Measurements from ENCODE around the gene NR2E1.

NR2E1 gene

DNA sequence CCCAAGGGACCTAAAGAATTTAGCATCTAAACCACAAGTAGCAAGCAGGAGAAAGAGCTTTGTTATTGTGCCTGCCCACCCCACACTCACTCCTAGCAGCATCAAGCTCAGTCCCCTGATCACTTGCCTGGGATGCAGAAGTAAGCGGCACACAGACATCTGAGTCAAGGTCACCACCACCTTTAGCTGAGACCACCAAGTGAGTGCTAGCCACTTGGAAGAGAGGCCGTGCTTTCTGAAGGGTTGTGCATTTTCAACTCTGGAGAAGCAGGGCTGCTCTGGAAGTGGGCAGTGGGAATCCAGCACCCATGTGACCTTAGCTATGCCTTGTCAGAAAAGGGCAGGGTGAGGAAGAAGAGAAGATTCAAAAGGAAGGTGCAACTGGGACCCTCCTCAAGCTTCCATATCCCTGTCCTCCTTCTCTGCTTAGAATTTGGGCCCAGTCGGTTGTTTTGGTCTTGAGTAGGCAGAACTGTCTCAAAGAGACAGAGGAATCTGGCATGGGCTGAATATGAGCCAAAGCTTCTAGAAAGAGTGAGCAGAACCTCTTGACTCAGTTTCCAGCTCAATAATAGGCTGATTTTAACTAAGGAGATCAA, 6.2 kb downstream of the NR2E1 start:
- DNase-seq, result no peak

DNA sequence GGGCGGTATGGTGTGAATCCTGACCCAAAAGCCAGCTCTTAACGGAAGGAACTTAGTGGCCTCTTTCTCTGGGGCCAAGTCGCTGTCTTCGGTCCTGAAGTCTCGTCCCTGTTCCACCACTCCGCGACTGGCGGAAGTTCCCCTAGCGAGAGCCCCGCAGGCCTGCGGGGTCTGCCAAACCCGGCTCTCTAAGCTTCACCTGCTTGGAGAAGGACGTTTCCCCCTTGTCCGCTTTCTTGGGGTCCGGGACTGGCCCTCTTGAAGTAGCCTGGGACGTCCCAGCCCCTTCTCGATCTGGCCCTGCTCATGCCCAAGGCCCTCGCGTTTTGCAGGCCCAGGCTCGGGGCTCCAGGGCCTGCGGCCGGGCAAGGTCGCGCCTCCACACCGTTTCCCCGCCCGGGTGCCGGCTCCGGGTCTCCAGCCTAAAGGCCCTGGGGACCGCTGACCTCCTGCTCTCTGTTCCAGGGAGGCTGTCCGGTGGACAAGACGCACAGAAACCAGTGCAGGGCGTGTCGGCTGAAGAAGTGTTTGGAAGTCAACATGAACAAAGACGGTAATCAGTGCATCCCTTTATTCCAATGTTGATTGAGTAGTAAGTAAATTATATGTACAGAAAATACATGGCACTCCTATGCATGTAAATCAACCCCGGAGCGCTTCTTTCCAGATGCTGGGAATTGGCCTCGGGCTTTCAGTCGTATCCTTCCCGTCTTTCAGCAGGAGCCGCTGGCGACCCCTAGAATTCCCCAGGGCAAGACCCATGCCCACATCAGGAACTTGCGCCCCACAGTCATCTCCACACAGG, 8.8 kb downstream of the NR2E1 start:
- no peak for DNase-seq

DNA sequence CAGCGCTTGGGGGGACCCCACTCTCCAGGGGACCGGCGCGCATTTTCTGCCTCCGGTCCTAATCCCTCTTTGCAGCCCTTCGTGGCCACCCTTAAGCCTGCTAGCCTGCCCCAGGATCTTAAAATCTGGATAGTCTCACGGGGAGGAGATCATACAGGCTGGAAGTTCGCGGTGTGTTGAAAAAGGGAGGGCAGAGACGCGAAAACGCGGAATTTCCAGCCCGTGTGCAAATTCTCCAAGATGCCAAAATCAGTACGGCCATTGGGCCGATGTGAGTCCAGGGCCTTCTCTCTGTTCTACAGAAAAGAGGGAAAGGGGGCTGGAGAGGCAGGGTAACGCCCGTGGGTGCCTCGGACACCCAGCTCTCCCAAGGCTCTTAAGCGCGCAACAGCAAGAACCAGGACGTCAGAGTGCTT, 9.4 kb downstream of the NR2E1 start:
- DNase-seq, result no peak

DNA sequence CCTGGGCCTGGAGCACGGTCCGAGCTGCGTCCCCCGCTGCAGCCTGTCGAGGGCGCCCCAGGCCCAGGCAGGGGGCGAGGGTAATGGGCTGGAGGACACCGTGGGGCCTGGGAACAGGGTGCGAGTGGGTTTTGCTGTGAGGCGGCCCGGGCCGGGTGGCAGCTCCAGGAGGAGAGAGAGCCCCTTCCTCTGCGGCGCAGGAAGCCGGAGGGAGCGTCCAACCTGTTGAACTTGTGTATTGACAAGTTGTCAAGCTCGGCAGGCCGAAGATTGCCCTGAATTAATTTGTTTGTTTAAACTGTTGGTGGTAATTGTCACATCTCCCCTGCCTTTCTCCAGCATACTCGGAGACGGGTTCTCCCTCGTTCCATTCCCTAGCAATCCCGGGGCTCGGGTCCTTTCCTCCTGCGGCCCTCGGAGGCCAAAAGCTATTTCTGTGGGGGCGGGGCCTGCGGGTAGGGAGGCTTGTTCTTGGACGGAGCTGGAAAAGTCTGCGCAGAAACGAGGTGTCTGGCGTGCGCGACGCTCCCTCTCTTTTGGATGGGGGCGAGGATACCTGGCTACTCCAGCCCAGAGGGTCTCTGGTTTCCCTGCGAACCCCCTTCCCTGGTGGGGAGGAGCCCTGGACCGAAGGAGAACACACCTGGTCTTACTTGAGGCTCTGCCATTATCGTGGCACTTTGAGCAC, 9.9 kb downstream of the NR2E1 start:
- no peak for DNase-seq

DNA sequence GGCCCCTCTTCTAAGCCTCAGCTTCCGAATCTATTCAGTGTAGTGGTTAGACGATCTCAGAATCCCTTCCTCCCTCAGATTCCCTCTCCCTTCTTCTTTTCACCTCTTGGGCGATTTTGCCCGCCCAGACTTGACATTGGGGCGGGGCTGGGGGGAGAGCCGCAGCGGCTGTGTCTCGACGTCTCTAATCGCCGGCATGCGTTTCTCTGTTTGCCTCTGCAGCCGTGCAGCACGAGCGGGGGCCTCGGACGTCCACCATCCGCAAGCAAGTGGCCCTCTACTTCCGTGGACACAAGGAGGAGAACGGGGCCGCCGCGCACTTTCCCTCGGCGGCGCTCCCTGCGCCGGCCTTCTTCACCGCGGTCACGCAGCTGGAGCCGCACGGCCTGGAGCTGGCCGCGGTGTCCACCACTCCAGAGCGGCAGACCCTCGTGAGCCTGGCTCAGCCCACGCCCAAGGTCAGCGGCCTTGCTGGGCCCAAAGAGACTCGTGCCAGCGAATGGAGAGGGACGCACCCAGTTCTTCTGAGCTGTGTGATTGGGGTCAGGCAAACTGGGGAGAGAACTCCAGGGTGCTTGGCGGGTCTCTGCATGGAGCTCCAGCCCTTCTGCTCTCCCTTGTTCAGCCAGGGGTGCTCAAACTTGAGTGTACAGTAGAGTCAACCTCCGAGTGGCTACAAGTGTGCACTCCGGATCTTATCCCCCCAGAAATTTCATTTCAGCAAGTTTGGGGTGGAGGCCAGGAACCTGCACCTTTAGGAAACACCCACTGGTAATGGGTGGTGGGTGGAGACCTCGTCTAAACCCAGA, 10.7 kb downstream of the NR2E1 start:
- DNase-seq, result no peak

DNA sequence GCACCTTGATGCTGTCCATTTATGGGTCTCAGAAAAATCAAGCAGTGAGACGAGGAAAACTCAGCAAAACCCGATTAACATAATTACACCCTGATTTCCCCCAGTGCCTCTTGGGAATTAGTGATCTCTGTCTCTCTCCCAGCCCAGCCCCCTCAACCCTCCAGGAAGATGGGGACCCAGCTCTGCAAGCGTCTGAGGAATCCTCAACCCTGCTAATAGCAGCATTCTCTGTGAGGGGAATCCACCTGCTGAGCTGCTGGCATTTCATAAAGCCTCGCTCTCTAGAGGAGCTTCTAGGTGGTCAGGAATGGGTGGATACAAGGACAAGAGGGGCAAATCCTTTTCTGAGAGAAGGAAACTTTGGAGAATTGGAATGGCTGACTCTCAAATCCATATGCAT, 13.9 kb downstream of the NR2E1 start:
- no peak for DNase-seq

DNA sequence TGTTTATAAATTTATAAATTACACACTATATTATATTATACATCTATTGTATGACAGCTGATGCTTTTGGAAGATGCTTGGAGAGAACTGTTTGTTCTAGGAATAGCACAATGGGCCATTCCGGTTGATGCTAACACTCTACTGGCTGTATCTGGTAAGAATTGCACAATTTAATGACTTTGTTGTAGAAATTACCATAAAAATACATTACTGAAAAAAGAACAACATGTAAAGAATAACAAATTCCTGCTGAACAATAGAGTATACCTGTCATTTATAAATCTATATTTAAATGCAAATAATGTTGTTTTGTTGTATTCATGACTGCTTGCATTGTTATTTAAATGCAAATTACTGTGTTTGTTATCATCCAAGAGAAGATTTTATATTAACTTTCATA, 14.4 kb downstream of the NR2E1 start:
- no peak for DNase-seq

DNA sequence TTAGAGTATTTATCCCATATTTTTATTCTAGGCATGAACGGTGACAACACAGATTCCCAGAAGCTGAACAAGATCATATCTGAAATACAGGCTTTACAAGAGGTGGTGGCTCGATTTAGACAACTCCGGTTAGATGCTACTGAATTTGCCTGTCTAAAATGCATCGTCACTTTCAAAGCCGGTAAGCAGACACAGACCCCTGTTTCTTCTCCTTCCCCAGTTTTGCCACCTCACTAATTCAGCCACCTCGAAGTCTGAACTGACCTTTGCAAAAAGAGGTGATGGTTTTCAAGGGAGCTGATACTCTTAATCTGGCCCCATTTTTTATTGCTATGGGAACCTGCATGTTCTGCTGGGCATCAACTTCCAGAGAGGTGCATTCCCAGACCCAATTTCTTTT, 15.0 kb downstream of the NR2E1 start:
- no peak for DNase-seq

DNA sequence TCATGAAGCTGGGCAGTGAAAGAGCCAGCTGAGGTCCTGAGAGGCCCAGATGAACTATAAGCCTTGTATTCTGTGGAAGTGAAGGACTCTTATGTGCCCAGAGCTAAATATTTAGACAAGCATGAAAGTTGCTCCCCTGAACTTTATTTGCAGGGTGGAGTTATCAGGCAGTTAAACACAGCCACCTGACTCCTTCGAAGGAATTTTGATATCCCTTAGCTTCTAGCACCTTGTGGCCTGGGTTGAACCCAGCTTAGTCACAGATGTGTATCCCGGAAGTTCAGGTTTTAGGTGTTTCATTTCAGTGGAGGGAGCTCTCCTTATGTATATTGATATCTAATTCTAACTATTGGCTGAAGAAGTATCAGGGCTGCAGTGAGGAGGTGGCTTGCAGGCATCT, 20.4 kb downstream of the NR2E1 start:
- DNase-seq, result no peak

DNA sequence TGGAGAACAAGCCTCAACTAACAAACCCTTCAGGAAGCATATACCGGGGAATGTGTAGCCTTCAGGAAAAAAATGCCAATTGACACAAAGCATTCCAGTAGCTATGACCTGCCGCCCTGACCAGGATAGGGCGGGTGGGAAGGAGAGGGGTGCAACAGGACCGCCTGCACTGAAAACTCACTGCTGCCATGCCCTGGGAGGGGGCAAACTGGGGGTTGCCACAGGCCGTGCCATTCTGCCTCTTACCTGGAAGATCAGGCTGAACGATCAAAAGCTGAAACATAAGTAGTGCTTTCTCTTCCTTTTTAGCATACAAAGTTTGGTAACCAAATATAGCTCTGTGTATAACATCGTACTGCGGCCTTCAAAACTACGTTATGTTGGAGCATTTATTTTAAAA, 21.7 kb downstream of the NR2E1 start:
- DNase-seq, result no peak

DNA sequence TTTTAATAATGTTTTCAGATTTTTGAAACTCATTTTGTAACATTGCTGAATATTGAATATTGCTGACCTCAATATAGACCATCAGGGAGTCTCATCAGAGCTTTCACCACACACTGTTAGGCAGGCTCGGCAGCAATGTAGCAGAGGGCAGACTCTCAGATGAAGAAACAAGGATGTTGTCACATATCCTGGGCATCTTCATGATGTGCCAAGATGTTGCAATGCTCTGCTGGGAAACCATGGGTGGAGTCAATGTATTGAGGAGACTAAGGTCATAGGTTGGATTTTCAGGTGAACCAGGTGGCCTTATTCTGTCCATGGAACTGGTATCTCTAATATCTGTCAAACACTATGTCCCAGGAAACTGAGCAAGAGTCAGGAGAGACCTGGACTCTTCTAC, 27.3 kb downstream of the NR2E1 start:
- DNase-seq, result no peak

DNA sequence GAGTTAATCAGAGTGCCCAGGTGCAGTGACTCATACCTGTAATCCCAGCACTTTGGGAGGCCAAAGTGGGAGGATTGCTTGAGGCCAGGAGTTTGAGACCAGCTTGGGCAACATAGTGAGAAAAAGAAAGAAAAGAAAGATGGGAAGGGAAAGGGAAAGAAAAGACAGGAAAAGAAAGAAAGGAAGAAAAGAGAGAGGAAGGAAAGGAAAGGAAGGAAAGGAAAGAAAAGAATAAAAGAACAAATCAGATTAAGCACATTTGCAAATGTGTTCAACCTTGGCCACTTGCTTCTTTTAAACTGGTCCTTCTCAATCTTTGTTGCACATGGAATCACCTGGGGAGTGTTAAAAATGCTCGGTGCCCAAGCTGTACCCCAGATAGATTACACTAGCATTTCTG, 28.0 kb downstream of the NR2E1 start:
- no peak for DNase-seq

DNA sequence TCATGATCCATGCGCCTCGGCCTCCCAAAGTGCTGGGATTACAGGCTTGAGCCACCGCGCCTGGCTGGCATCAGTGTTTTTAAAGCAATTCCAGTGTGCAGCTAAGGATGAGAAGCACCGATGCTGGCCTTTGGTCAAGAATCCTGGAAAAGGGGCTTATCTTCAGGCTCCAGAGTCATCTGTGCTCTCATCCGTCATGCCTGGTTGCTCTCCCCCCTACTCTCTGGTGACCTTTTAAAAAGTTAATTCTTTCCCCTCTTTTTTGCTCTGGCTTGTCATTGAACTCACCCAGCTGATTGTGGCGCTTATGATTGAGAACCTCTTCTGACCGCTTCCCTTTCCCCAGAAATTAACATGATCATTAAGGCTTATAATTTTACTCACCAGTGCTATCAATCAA, 28.7 kb downstream of the NR2E1 start:
- no peak for DNase-seq

DNA sequence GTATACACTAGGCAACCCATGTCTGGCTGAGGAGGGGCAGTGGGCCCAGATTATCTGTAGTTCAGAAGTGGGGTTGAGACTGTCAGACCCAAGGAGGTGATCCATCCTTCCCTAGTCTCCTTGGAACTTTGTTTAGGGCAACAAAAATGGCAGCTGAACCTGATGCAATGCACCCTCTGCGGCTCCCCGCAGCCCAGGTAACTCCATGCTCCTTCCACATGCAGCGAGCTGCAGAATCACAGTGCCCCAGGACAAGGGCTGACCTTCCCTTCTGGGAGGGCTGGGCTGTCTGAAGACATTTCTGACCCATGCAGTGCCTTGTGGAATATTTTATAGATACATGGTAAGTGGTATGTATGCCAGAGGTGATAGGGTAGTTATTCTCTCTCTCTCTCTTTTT, 29.4 kb downstream of the NR2E1 start:
- DNase-seq, result no peak

DNA sequence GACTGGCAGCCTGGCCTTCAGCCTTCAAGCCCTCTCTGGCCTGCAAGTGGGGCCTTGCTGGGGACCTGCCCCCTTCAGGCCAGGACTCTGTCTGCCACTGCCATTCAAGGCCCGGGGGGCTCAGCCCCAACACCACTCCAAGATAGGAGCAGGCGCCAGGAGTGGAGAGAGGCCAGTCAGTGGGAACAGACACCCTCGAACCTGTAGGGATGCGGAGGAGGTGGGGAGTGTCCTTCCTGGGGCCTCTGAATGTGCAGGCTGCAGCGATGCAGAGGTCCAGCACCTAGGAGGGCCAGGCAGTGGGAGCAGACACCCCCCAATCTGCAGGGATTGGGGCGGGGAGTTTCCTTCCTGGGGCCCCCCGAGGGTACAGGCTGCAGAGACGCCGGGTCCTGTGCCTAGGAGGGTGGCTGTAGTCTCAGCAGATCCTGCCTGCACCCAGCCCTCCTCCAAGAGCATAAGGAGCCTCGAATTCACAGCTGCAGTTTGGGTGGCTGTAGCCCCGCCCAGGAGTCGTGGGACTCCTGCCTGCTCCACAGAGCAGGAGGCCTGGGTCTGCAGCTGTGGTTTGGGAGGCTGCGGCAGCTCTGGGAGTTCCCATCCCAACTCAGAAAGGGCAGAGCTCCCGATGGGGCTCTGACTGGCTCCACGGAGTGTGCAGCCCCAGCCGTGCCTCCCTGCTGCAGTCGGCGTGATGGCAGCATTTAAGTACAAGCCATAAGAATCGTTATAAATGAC, 33.1 kb downstream of the NR2E1 start:
- no peak for DNase-seq

DNA sequence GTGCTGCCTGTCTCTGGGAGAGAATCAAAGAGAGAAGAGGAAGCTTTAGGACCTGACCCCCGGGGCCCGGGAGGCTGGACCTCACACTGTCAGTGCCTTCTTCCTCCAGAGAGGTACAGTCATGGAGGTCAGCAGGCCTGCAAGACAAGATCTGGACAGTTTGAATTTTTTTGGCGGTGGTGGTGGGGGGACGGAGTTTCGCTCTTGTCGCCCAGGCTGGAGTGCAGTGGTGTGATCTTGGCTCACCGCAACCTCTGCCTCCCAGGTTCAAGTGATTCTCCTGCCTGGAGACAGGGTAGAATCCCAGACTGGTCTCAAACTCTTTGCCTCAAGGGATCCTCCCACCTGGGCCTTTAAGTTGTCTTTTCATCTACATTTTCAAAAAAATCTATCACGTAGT, 34.4 kb downstream of the NR2E1 start:
- DNase-seq, result no peak

DNA sequence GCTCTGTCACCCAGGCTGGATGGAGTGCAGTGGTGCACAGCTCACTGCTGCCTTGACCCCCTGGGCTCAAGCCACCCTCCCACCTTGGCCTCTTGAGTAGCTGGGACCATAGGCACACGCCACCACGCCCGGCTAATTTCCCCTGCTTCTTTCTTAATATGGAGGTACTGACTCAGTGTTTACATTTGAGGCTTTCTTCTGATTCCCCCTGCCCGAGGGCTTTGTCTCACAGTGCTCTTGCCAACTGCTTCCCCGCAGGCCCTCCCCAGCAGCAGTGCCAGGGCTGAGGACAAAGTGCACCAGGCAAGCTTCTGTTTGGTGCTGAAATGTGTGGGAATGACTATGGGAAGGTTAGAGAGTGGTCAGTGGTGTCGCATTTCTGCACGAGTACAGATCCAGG, 34.8 kb downstream of the NR2E1 start:
- DNase-seq, result no peak

DNA sequence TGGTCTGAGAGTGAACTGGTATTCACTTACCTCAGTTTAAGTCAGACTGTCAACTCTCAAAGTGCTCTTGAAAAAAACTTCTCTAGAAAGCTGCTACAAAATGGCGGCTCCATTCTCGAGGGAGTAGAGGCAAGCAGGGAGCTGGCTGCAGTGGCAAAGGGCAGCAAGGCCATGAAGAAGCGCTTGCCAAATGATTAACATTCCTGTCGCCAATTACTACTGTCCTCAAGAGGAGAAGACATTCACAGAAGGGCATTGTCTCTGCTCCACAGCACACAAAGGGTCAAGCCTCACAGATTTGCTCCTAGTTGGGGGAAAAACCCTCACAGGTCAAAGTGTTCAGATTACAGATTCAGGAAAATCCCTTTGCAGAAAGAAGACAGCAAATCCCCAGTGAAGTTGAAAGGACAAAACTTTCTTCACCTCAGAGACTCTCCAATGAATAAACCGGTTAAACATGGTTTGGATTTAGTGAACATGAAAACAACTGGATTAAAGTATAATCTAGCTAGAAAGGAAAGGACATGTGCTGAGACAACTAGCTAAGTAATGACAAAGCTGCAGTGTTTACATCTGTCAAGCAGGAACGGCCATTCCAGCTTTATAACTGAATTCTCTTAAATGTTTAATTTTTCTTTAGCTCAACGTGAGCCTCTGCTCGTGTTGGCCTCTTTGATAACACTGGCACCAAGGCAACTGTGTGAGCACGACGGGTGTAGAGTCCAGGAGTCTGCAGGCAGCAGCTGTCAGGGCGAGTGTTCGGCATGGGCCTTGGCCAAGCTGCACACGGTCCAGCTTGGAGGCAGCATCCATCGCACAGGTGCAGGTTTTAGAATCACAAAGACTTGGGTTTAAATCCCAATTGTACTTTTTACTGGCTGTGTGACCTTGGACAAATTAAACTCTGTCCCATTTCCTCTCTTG, 37.6 kb downstream of the NR2E1 start:
- DNase-seq, result no peak

DNA sequence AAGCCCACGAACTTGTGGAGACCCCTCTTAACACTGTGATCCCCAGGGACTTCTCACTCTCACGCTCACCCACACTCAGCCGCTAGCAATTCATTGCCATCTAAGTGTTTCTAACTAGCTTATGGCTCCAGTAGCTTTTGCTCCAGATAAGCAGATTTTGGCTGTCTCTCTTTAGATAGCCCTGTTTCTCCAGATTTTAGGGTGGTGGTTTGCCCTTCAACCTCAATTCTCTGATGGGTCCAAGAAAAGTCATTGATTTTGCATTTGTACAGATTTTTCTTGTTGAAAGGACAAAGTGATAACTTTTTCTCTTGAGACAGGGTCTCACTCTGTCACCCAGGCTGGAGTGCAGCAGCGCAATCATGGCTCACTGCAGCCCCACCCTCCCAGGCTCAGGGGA, 41.2 kb downstream of the NR2E1 start:
- no peak for DNase-seq

DNA sequence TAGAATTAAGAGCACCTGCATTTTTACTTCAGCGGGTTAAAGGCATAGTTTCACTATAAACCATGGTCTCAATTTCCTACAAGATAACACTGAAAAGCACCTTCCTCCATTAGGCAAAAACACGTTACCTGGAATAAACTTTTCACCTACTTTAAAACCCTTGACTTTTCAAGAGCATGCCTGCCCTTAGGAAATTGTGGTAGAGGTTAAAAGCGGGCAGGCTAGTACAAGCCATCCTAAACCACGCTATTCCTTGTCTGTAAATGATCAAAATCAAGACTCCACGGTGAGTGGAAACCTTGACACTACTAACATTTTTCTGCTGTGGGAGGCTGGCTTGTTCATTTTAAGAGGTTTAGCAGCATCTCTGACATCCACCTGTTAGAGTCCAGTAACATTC, 43.9 kb downstream of the NR2E1 start:
- no peak for DNase-seq

DNA sequence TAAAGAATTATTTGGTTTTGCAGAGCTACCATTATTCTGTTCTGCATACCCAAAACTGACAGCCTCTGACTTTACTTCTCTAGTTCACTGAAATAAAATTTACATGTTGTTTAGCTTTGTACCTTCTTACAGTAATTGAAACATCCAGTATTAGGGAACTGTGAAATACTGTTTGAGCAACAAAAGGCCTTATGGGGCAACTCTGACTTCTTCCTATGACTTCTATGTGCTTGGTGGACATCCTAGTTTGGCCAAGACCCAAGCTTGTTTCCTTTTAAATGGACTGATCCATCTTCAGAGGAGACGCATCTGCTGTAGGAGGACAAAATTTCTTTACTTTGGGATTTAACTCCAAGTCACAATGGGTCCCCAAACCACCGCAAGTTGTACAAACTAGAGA, 44.7 kb downstream of the NR2E1 start:
- no peak for DNase-seq

DNA sequence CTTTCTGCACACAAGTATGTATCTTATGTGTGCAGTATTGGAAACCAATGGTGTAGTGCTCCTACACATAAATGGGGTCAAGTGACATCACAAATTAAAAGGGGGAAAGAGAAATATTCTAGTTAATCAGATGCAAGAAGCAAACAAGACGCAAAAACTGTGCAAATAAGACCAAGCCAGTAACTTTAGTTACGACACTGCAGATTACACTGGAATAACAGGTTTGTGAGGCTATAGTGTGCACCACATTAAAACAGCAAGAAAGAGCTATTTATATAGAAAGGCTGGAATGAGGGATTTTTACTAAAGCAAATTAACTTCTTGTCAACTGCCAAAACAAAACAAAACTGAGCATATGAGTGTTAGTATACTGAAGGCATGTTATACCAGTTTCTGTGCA, 45.8 kb downstream of the NR2E1 start:
- no peak for DNase-seq

All from activated T-cell treated with anti-CD3 and anti-CD28 coated beads for 4 hours (primary cell).